ENCODE measurements around the gene KDM6B. TPM values are rescaled to one million over a fixed set of nuclear protein-coding genes. Genes with fewer than 3 reads are reported as not detected.
A peak's percentile ranks its signal among the peaks of the same experiment; 100 is the strongest.

KDM6B gene
- total RNA-seq, 1 donor from 2014 or later, result 191 TPM

DNA sequence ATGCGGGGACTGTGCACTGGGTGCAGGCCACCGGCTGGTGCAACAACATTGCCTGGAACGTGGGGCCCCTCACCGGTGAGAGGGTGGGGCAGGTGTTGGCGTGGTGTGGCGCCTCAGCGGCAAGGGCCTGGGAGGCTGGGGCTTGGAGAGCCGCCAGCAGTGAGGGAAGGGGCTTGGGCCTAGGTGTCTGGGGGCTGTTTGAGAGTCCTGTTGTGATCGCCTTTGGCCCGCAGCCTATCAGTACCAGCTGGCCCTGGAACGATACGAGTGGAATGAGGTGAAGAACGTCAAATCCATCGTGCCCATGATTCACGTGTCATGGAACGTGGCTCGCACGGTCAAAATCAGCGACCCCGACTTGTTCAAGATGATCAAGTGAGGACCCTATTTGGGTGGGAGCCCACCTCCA lies 18.2 kb downstream of the KDM6B start:
- no peak for DNase-seq
- Mint-ChIP-seq H3K4me1 (ENCODE audit: low read depth, unreplicated experiment) (peaks cover 18% of the 10 kb centered on the region), H3K36me3 (ENCODE audit: unreplicated experiment) (no peaks in the 10 kb centered on the region), H3K4me3 (ENCODE audit: unreplicated experiment) (peak overlapping the region; percentile 57), H3K27ac (ENCODE audit: unreplicated experiment) (no peak overlapping the region), H3K9me3 (ENCODE audit: unreplicated experiment) (peaks cover 19% of the 10 kb centered on the region), H3K27me3 (ENCODE audit: unreplicated experiment) (peaks cover 31% of the 10 kb centered on the region)
- TF ChIP-seq CTCF (IDR thresholded peaks at IDR 0.05; ENCODE audit: partially characterized antibody, unreplicated experiment), result no peak

DNA sequence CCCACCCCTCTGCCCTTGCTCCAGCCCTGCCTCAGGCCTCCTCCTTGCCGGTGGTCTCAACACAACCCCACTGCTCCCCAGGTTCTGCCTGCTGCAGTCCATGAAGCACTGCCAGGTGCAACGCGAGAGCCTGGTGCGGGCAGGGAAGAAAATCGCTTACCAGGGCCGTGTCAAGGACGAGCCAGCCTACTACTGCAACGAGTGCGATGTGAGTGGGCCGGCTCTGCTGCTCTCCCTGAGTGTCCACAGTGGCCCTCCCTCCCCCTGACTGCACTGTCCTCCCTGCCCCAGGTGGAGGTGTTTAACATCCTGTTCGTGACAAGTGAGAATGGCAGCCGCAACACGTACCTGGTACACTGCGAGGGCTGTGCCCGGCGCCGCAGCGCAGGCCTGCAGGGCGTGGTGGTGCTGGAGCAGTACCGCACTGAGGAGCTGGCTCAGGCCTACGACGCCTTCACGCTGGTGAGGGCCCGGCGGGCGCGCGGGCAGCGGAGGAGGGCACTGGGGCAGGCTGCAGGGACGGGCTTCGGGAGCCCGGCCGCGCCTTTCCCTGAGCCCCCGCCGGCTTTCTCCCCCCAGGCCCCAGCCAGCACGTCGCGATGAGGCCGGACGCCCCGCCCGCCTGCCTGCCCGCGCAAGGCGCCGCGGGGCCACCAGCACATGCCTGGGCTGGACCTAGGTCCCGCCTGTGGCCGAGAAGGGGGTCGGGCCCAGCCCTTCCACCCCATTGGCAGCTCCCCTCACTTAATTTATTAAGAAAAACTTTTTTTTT lies 19.1 kb downstream of the KDM6B start:
- Mint-ChIP-seq H3K9me3 (ENCODE audit: unreplicated experiment) (peaks cover 19% of the 10 kb centered on the region), H3K27me3 (ENCODE audit: unreplicated experiment) (peaks cover 30% of the 10 kb centered on the region), H3K36me3 (ENCODE audit: unreplicated experiment) (no peaks in the 10 kb centered on the region), H3K4me1 (ENCODE audit: low read depth, unreplicated experiment) (peaks cover 18% of the 10 kb centered on the region), H3K4me3 (ENCODE audit: unreplicated experiment) (no peak overlapping the region), H3K27ac (ENCODE audit: unreplicated experiment) (no peak overlapping the region)
- no peak for TF ChIP-seq CTCF (IDR thresholded peaks at IDR 0.05; ENCODE audit: partially characterized antibody, unreplicated experiment)
- DNase-seq, result no peak

GRCh38 chr17:7853691-7854038 lies 19.6 kb downstream of the KDM6B start:
- peak overlapping the region; percentile 76 for H3K27ac Mint-ChIP-seq (ENCODE audit: unreplicated experiment)
- peak; percentile 40 for DNase-seq
- H3K9me3 Mint-ChIP-seq (ENCODE audit: unreplicated experiment), result peaks cover 19% of the 10 kb centered on the region
- peaks cover 20% of the 10 kb centered on the region for H3K4me1 Mint-ChIP-seq (ENCODE audit: low read depth, unreplicated experiment)
- no peak for TF ChIP-seq CTCF (IDR thresholded peaks at IDR 0.05; ENCODE audit: partially characterized antibody, unreplicated experiment)
- no peaks in the 10 kb centered on the region for H3K36me3 Mint-ChIP-seq (ENCODE audit: unreplicated experiment)
- H3K4me3 Mint-ChIP-seq (ENCODE audit: unreplicated experiment), result peak overlapping the region; percentile 75
- H3K27me3 Mint-ChIP-seq (ENCODE audit: unreplicated experiment), result peaks cover 28% of the 10 kb centered on the region

GRCh38 chr17:7854078-7854777 lies 20.2 kb downstream of the KDM6B start:
- Mint-ChIP-seq H3K4me3 (ENCODE audit: unreplicated experiment) (peak overlapping the region; percentile 75), H3K36me3 (ENCODE audit: unreplicated experiment) (no peaks in the 10 kb centered on the region), H3K27ac (ENCODE audit: unreplicated experiment) (peak overlapping the region; percentile 76), H3K4me1 (ENCODE audit: low read depth, unreplicated experiment) (peaks cover 22% of the 10 kb centered on the region), H3K9me3 (ENCODE audit: unreplicated experiment) (peaks cover 19% of the 10 kb centered on the region), H3K27me3 (ENCODE audit: unreplicated experiment) (peaks cover 28% of the 10 kb centered on the region)
- DNase-seq, result no peak
- no peak for TF ChIP-seq CTCF (IDR thresholded peaks at IDR 0.05; ENCODE audit: partially characterized antibody, unreplicated experiment)
